H1 (cell line): ENCODE results near the gene CKB. TPM values are rescaled to one million over a fixed set of nuclear protein-coding genes. Genes with fewer than 3 reads are reported as not detected.

Experiments used
- SP2 ChIP-seq: IDR thresholded peaks from 2 replicates; pipeline ENCODE4 v1.6.1; 2012; ENCODE audit warnings: mild to moderate bottlenecking, low read length, inconsistent platforms
- polyA plus RNA-seq, 7 experiments: library from polyadenylated mRNA; depleted of rRNA in 3 of 7; stranded (reverse) in 5 of 7; unstranded in 2 of 7; fragments of >200 nt in 5 of 7; fragments of 200-250 nt in 2 of 7; gene quantifications; 1 replicate in 5 of 7; 2 replicates in 1 of 7; 4 replicates in 1 of 7; pipeline versions ENCODE4 v1.2.1 to v1.2.3, GENCODE V29; 2011 to 2013; ENCODE audit warnings: missing spikeins in 2 of 7, mixed read lengths in 2 of 7
- total RNA-seq: library from RNA; stranded (reverse); fragmentation: NEBNext Ultra II Directional; extraction: Animal tissue kit (Norgen Biotek cat#: 25700); gene quantifications from 2 replicates; pipeline ENCODE4 v1.2.1, GENCODE V29; 2021

CKB gene
- total and polyA plus RNA-seq, 2 of the 8 experiments (the other 6 are each of a cell fraction or from before 2014, with no cell fraction given): 538 to 950 TPM

GRCh38 chr14:103527408-103528145 is 4.9 kb upstream of the CKB start (continued):
- TF ChIP-seq SP2: no peak
